Measurements from ENCODE around the gene TMEM43. TPM values are rescaled to one million over a fixed set of nuclear protein-coding genes. Genes with fewer than 3 reads are reported as not detected.

The TMEM43 gene
- total and polyA plus RNA-seq, 2 of the 8 experiments (the other 6 are each of a cell fraction or from before 2014, with no cell fraction given), result 27.0 to 33.7 TPM

DNA sequence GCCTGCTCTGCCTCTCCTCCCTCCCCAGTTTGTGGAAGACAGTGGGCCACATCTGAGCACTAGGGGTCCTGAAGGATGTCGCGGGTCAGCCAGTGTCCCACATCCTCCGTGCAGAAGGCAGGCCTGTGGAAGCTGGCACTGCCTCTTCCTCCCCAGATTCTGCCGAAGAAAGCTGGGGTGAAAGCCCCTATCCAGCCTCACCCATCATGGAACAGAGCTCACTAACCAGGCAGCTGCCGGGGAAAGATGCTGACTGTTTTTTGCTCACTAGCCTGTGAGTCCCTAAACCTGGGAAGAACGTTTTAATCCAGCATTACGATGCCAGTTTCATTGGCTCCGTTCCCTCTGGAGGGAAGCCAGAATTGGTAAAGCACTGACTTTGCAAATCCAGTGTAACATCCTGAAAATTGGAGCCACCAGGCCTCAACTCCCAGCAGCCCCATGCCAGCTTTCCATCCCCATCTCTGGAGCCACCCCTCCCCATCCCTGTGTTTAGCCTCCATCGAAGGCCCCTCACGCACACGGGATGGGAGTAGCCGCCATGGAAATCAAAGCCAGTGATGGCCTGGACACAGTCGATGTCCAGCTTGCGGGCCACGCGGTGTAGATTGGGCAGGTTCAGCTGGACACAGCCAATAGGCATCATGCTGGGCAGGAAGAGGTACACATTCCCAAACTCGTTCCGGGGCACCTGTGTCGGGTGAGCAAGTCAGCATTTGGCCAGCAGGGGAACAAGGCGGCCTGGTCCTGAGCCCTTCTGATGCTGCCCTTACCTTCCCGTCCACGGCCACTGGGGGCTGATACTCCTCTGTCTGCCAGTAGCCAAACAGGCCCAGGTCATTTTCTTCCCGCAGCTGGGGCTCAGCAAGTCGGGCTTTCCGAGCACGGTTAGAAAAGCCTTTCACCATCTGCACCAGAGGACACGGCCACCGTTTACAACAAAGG, 23.5 kb downstream of the TMEM43 start (continued):
- TF ChIP-seq SIN3A (conservative IDR thresholded peaks at IDR 0.05 in 1 of 2, IDR thresholded peaks at IDR 0.05 in 1 of 2; ENCODE audit: low read depth in 1 of 2, low read length in 2 of 2) (0 out of 4 replicates have a peak, but pooled peaks of 1 of the 2 experiments have one; percentile 49), POLR2AphosphoS5 (IDR thresholded peaks at IDR 0.05; ENCODE audit: low read depth, low read length) (peak; percentile 59), SP1 (IDR thresholded peaks at IDR 0.05; ENCODE audit: low read depth, low read length) (0 out of 2 replicates have a peak, but pooled peaks have one; percentile 10), ATF3 (IDR thresholded peaks at IDR 0.05; ENCODE audit: insufficient read depth, low read depth, low read length) (peak; percentile 17; the same call in 1 of the 2 replicates), MAX (IDR thresholded peaks at IDR 0.05) (no peak)
- TF ChIP-seq, protein P1, sequence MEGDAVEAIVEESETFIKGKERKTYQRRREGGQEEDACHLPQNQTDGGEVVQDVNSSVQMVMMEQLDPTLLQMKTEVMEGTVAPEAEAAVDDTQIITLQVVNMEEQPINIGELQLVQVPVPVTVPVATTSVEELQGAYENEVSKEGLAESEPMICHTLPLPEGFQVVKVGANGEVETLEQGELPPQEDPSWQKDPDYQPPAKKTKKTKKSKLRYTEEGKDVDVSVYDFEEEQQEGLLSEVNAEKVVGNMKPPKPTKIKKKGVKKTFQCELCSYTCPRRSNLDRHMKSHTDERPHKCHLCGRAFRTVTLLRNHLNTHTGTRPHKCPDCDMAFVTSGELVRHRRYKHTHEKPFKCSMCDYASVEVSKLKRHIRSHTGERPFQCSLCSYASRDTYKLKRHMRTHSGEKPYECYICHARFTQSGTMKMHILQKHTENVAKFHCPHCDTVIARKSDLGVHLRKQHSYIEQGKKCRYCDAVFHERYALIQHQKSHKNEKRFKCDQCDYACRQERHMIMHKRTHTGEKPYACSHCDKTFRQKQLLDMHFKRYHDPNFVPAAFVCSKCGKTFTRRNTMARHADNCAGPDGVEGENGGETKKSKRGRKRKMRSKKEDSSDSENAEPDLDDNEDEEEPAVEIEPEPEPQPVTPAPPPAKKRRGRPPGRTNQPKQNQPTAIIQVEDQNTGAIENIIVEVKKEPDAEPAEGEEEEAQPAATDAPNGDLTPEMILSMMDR (IDR thresholded peaks at IDR 0.05; ENCODE audit: control extremely low read depth in 1 of 3, insufficient read depth in 1 of 3, low read depth in 1 of 3, low read length in 3 of 3), result peak; percentile 96 to 99 (median 99)
